ENCODE measurements around the gene NINJ2.
"Not testable (repeated sequence)": the region's sequence is repeated elsewhere in the genome, so short reads cannot be mapped to it uniquely, and the experiment has no call there.

NINJ2 gene

DNA sequence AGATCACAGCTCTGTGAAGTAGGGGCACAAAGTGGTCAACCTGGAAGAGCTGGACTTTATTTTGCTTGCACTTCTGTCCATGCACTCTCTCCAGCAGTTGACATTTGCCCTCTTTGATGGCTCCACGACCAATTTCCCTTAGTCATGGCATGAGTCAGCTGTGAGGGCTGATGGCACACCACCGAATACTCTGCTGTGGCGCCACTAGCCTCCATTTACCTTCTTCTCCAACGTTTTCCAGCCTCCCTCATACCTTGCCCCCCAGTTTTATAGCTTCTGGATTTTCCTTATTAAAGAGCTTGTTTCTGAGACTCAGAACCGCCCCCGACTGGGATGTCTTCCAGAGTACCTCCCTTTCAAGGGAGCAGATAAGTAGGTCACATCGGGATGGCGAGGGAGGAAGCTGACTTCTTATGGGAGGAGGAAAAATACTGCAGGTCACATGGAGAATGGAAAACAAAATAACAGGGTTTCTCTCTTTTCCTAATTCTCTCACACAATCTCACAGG lies 17.6 kb downstream of the NINJ2 start:
- Histone ChIP-seq H3K9me3 (replicated peaks in 1 of 11) (no peaks in the 10 kb centered on the region), H3K9ac (no peak overlapping the region), H3K4me1 (peaks cover 29 to 57% (median 48%) of the 10 kb centered on the region in 10 experiments), H3K4me3 (0 out of 20 replicates have a peak overlapping the region, but pooled peaks of 1 of the 10 experiments have one; percentile 7), H3K4me2 (peak overlapping the region in 8 of 11 experiments; percentile 36 to 97 (median 90); a peak in 14 of 22 replicates), H3K27me3 (no peaks in the 10 kb centered on the region), H4K20me1 (no peaks in the 10 kb centered on the region), H3K27ac (peak overlapping the region in 4 of 11 experiments; percentile 1 to 96 (median 30); a peak in 3 of 22 replicates), H3K36me3 (peaks cover 0 to 11% (median 0%) of the 10 kb centered on the region in 11 experiments; a peak in 2 of 22 replicates)
- TF ChIP-seq Cebpa-rat (IDR thresholded peaks at IDR 0.05) = no peak

- TF ChIP-seq Cebpa-rat (IDR thresholded peaks at IDR 0.05) = no peak
Measured at GRCh38 chr12:644818-645552, 18.3 kb downstream of the NINJ2 start.

DNA sequence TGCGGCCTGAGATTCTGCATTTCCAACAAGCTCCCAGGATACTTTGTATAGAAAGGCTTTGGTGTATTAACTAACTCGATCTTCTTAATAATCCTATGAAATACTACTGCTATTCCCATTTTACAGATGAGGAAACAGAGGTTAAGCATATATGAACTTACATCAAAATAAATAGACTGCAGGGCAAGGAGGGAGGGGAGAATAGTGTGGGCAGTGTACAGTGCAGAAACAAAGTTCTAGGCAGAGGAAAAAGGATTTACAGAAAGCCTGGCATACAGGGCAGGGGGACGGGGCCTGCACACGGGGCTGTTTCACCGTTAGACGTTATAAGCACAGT lies 19.0 kb downstream of the NINJ2 start:
- peak overlapping the region; percentile 93 to 98 (median 96); a peak in 11 of 22 replicates for H3K9ac ChIP-seq

More at GRCh38 chr12:644818-645552, 18.3 kb downstream of the NINJ2 start:
- Histone ChIP-seq H3K4me3 (peak overlapping the region in 2 of 10 experiments; percentile 10 to 59; a peak in 2 of 20 replicates), H3K4me2 (peak overlapping the region in 9 of 11 experiments; percentile 36 to 97 (median 88); a peak in 15 of 22 replicates), H3K4me1 (peaks cover 29 to 63% (median 50%) of the 10 kb centered on the region in 10 experiments), H3K9ac (peak overlapping the region in 2 of 11 experiments; percentile 25 to 97; a peak in 3 of 22 replicates), H3K9me3 (replicated peaks in 1 of 11) (no peaks in the 10 kb centered on the region), H4K20me1 (no peaks in the 10 kb centered on the region), H3K27ac (peak overlapping the region in 5 of 11 experiments; percentile 18 to 96 (median 29); a peak in 4 of 22 replicates), H3K36me3 (peaks cover 0 to 11% (median 0%) of the 10 kb centered on the region in 11 experiments; a peak in 2 of 22 replicates), H3K27me3 (no peaks in the 10 kb centered on the region)

DNA sequence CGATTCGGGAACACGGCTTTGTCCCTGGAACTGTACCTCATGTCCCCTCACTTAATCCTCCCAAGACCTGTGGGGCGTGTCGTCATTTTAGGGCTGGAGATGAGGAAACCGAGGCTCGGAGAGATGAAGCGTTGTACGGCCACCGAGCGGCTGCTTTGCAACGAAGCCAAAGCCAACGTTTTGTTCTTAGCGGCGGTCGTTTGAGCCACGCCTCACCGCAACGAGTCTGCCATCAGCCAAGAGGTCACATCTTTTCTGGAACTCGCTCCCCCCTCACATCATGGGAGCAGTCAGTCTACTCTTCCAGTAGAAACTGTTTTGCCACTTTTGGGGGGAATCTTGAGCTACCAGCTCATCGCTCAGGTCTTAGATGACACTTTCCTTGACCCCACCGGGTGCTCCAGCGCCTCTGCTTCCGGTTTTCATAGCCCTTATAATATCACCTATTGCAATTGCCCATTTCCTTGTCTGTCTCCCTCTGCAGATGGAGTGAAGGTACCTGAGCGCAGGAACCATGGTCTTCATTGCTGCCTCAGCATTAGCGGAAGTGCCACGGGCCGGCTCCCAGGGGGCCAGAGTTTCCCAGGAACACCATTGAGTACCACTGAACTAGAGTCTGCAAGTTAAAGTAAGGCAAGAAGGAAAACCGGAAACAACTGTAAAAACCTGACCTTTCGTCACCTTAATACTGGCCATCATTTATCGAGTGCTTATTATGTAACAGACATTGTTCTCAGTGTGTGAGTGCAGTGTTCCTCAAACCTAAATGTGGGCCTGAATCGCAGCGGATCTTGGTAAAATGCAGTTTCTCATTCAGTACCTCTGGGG lies 19.6 kb downstream of the NINJ2 start:
- Histone ChIP-seq H3K36me3 (peaks cover 0 to 11% (median 0%) of the 10 kb centered on the region in 11 experiments; a peak in 2 of 22 replicates), H3K4me1 (peaks cover 38 to 76% (median 63%) of the 10 kb centered on the region in 10 experiments), H3K9ac (peak overlapping the region; percentile 93 to 98 (median 96))

More for the DNA sequence above, 19.0 kb downstream of the NINJ2 start:
- peak overlapping the region; percentile 76 to 98 (median 88) for H3K4me2 ChIP-seq
- no peaks in the 10 kb centered on the region for H4K20me1 ChIP-seq
- H3K4me1 ChIP-seq = peaks cover 32 to 71% (median 57%) of the 10 kb centered on the region in 10 experiments
- H3K27me3 ChIP-seq = no peaks in the 10 kb centered on the region
- TF ChIP-seq Cebpa-rat (IDR thresholded peaks at IDR 0.05) = no peak
- H3K36me3 ChIP-seq = peaks cover 0 to 11% (median 0%) of the 10 kb centered on the region in 11 experiments; a peak in 2 of 22 replicates
- H3K4me3 ChIP-seq = peak overlapping the region in 9 of 10 experiments; percentile 59 to 78 (median 68); a peak in 16 of 20 replicates
- no peaks in the 10 kb centered on the region for H3K9me3 ChIP-seq (replicated peaks in 1 of 11)
- peak overlapping the region in 9 of 11 experiments; percentile 96 to 100 (median 99); a peak in 15 of 22 replicates for H3K27ac ChIP-seq

DNA sequence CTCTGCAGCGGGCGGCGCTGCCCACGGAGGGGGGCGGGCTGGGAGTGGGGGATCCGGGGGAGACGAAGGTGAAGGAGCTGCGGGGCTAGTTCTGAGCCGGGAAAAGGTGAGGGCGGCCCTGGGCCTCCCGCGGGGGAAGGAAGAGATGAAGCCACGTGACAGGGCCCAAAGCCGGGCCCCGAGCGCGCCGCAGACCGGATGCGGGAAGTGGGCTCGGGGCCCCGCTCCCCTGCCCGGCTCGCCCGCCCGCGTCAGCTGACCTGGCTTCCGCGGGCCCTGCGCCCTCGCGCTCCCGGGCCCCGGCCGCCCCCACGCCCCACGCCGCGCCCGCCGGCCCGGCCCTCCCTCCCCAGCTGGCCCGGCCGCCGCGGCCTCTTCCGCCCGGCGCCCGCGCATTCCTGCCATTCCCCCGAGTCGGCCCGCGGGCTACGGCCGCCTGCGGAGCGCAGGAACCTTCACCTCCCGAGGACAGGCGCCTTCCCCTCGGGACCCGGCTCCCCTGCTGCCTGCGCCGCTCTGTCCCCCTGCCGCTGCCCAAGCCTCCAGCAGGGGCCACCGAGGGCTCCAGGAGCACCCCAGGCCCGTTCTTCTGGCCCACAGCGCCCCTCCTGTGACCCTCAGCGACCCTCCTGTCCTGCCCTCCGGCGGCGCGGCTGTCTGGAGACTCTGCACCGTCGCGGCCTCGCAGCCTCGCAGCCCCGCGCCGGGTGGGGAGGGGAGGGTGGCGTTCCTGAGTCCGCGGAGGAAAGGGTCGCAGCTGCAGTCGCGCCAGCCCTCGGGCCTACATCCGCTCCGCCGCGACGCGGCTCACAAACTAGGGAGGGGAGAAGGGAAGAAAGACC lies 20.4 kb downstream of the NINJ2 start:
- Histone ChIP-seq H3K9me3 (replicated peaks in 1 of 11) (no peaks in the 10 kb centered on the region), H3K4me2 (peak overlapping the region; percentile 76 to 98 (median 88)), H3K27ac (peak overlapping the region; percentile 96 to 100 (median 99)), H3K36me3 (peaks cover 0 to 11% (median 0%) of the 10 kb centered on the region in 11 experiments; a peak in 2 of 22 replicates), H3K9ac (peak overlapping the region; percentile 93 to 98 (median 96)), H4K20me1 (no peaks in the 10 kb centered on the region), H3K4me3 (peak overlapping the region; percentile 59 to 78 (median 68)), H3K4me1 (peaks cover 40 to 85% (median 69%) of the 10 kb centered on the region in 10 experiments), H3K27me3 (no peaks in the 10 kb centered on the region)
- no peak for TF ChIP-seq Cebpa-rat (IDR thresholded peaks at IDR 0.05)

More for the DNA sequence above, 19.6 kb downstream of the NINJ2 start:
- peak overlapping the region; percentile 96 to 100 (median 99) for H3K27ac ChIP-seq
- H3K4me2 ChIP-seq = peak overlapping the region; percentile 76 to 98 (median 88)
- H3K27me3 ChIP-seq = no peaks in the 10 kb centered on the region
- H4K20me1 ChIP-seq = no peaks in the 10 kb centered on the region
- peak in 1 of 11 experiments; percentile 22; a peak in 1 of 22 replicates for TF ChIP-seq Cebpa-rat (IDR thresholded peaks at IDR 0.05)
- peak overlapping the region; percentile 59 to 78 (median 68) for H3K4me3 ChIP-seq
- H3K9me3 ChIP-seq (replicated peaks in 1 of 11) = no peaks in the 10 kb centered on the region

DNA sequence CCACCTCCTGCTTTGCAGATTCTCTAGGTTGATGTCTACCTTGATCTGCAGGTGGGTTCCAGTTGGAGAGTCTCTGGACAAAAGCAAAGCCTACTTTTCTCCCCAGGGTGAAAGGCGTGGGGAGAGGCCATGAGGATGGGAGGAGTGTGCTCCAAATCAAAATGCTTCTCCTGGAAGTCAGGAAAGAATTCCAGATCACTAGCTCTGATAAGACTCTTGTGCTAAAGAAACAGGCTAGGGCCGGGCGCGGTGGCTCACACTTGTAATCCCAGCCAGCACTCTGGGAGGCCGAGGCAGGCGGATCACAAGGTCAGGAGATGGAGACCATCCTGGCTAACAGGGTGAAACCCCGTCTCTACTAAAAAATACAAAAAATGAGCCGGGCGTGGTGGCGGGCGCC lies 21.9 kb downstream of the NINJ2 start:
- H3K27me3 ChIP-seq; H4K20me1 ChIP-seq; H3K36me3 ChIP-seq; H3K4me3 ChIP-seq; H3K9me3 ChIP-seq (replicated peaks in 1 of 11); H3K9ac ChIP-seq: not testable (repeated sequence)
- Histone ChIP-seq H3K27ac (peak overlapping the region in 3 of 11 experiments; percentile 99 to 100 (median 99); a peak in 5 of 22 replicates), H3K4me2 (peak overlapping the region in 8 of 11 experiments; percentile 82 to 98 (median 93); a peak in 10 of 22 replicates), H3K4me1 (peaks cover 51 to 91% (median 76%) of the 10 kb centered on the region in 10 experiments)

DNA sequence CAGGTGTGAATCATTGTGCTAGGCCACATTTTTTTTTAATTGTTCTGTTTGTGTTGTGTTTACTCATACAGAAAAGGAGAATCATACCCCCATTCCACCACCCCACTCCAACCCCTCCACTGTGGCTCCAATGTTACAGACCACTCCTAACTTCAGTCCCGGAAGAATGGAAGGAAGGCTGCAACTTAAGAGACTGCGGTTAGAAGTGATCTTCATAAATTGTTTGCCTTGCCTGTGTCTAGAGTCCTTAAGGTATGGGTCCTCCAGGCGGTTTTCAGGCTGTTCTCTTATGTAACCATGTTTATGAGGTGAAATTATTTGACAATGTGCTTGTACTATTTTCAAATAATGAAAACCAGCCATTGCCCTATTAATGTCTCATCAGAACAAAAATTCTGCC lies 22.5 kb downstream of the NINJ2 start:
- no peak overlapping the region for H3K9ac ChIP-seq
- no peak overlapping the region for H3K4me3 ChIP-seq
- no peaks in the 10 kb centered on the region for H3K36me3 ChIP-seq
- H3K27me3 ChIP-seq = no peaks in the 10 kb centered on the region
- TF ChIP-seq Cebpa-rat (IDR thresholded peaks at IDR 0.05) = no peak
- peak overlapping the region in 3 of 11 experiments; percentile 24 to 97 (median 93); a peak in 6 of 22 replicates for H3K4me2 ChIP-seq
- H3K4me1 ChIP-seq = peaks cover 51 to 91% (median 75%) of the 10 kb centered on the region in 10 experiments
- 0 out of 22 replicates have a peak overlapping the region, but pooled peaks of 1 of the 11 experiments have one; percentile 64 for H3K27ac ChIP-seq
- H3K9me3 ChIP-seq (replicated peaks in 1 of 11) = no peaks in the 10 kb centered on the region
- H4K20me1 ChIP-seq = no peaks in the 10 kb centered on the region

Measured in BLaER1 treated with 17β-estradiol and CSF1 and Interleukin-3, amounts not matched to agents 10 nM and 100 nM (cell line).